ENCODE measurements around the gene ERBB3.
"Not testable (repeated sequence)": the region's sequence is repeated elsewhere in the genome, so short reads cannot be mapped to it uniquely, and the experiment has no call there.

Gene ERBB3

GRCh38 chr12:56079723-56080555 is at the start of gene ERBB3:
Gene ERBB3 (plus strand): TSS chr12:56080165. CDS start chr12:56080301, 136 bp downstream.
- DNase-seq = peak in 5 of 6 experiments; percentile 24 to 55 (median 48)

- DNase-seq = no peak
Observed at GRCh38 chr12:56031987-56032386, 48.0 kb upstream of the ERBB3 start.

- no peak for DNase-seq
Observed at GRCh38 chr12:56034586-56035332, 45.2 kb upstream of the ERBB3 start.

GRCh38 chr12:56037161-56037560 is 42.8 kb upstream of the ERBB3 start:
- DNase-seq = no peak

GRCh38 chr12:56038022-56038655 is 41.8 kb upstream of the ERBB3 start:
- no peak for DNase-seq

- no peak for DNase-seq
Observed at GRCh38 chr12:56040151-56040550, 39.8 kb upstream of the ERBB3 start.

- no peak for DNase-seq
Observed at GRCh38 chr12:56040963-56041551, 38.9 kb upstream of the ERBB3 start.

GRCh38 chr12:56041552-56042429 is 38.2 kb upstream of the ERBB3 start, which contains the start of gene RPS26:
Gene RPS26 (plus strand): TSS chr12:56041918. CDS start chr12:56042167, 249 bp downstream.
- peak; percentile 84 to 96 (median 92) for DNase-seq

- not testable (repeated sequence) for DNase-seq
Observed at GRCh38 chr12:56042430-56042813, 37.5 kb upstream of the ERBB3 start.

- no peak for DNase-seq
Observed at GRCh38 chr12:56042843-56043242, 37.1 kb upstream of the ERBB3 start.

- no peak for DNase-seq
Observed at GRCh38 chr12:56046027-56046780, 33.8 kb upstream of the ERBB3 start.

GRCh38 chr12:56053407-56053893 is 26.5 kb upstream of the ERBB3 start:
- DNase-seq = no peak

GRCh38 chr12:56059964-56060363 is 20.0 kb upstream of the ERBB3 start:
- not testable (repeated sequence) for DNase-seq

GRCh38 chr12:56061982-56062381 is 18.0 kb upstream of the ERBB3 start:
- no peak for DNase-seq

- DNase-seq = no peak
Observed at GRCh38 chr12:56062996-56063395, 17.0 kb upstream of the ERBB3 start.

GRCh38 chr12:56071648-56072047 is 8.3 kb upstream of the ERBB3 start:
- no peak for DNase-seq

GRCh38 chr12:56074396-56074795 is 5.6 kb upstream of the ERBB3 start:
- no peak for DNase-seq

GRCh38 chr12:56077966-56078365 is 2.0 kb upstream of the ERBB3 start:
- DNase-seq = not testable (repeated sequence)

GRCh38 chr12:56078427-56078826 is 1.5 kb upstream of the ERBB3 start:
- DNase-seq = no peak

GRCh38 chr12:56078931-56079722 is 838 bp upstream of the ERBB3 start:
- peak in 5 of 6 experiments; percentile 9 to 44 (median 36) for DNase-seq

All from stimulated activated naive CD4-positive, alpha-beta T cell (primary cell).